Astrocyte of the cerebellum (primary cell): ENCODE data around the gene CETP.
"Not testable (repeated sequence)": the region's sequence is repeated elsewhere in the genome, so short reads cannot be mapped to it uniquely, and the experiment has no call there.

ENCODE experiments used
- DNase-seq: peaks from one replicate; pipeline ENCODE4 v3.0.0-alpha.2; 2011; ENCODE audit warnings: low read depth
- H3K4me3 ChIP-seq: 2 replicates; pipeline ENCODE4 v1.5.1; 2011; ENCODE audit warnings: mild to moderate bottlenecking, low read depth, low read length, moderate library complexity
- in situ Hi-C: cut with HindIII; loops from 2 replicates; pipeline ENCODE4 v1.10.0; 2017; ENCODE audit warnings: low sequenced_read_pairs
- TF ChIP-seq, protein P1 (sequence below): IDR thresholded peaks from 2 replicates; pipeline ENCODE4 v1.5.1; 2012; ENCODE audit warnings: low read length, low read depth, moderate library complexity, mild to moderate bottlenecking; ENCODE audit errors: missing control alignments

CETP gene

DNA sequence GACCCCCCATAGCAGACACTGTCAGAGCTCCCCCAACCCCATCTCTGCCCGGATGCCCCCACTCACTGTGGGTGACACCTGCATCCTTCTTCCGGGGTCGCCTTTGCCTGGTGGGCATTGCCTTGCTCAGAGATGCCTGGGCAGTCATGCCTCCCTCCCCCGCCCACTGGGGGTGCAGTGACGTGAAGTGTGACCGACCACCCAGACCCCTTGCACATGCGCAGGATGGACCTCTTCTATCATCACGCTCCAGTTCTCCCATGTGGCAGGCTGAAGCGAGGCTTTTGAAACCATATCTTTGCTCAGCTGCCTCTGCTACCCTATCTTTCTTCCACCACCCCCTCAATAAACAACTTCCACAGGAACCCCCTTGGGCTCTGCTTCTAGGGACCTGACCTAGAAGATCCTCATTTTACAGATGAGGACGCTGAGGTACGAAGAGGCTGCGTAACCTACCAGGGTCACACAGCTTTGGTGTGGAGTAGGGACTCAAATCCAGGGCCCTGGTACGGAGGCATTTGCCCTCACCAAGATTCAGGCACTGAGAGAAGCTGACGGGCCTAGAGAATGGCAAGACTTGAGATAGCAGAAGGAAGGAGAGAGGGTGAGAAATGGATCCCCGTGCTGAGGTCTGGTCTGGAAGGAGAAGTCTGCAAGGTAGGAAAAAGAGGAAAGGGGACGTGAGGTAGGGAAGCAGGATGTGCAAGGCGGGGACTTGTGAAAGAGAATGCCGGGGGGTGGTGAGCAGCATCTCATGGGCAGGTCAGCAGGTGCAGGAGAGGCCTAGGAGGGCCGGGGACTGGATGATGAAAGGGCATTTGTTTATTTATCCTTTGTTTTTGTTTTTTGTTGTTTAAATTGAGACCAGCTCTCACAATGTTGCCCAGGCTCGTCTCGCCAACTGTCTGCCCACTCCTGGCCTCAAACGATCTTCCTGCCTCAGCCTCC lies 42.0 kb downstream of the CETP start:
- no peak overlapping the region for H3K4me3 ChIP-seq
- in situ Hi-C loops = no loop called here
- TF ChIP-seq, protein P1, sequence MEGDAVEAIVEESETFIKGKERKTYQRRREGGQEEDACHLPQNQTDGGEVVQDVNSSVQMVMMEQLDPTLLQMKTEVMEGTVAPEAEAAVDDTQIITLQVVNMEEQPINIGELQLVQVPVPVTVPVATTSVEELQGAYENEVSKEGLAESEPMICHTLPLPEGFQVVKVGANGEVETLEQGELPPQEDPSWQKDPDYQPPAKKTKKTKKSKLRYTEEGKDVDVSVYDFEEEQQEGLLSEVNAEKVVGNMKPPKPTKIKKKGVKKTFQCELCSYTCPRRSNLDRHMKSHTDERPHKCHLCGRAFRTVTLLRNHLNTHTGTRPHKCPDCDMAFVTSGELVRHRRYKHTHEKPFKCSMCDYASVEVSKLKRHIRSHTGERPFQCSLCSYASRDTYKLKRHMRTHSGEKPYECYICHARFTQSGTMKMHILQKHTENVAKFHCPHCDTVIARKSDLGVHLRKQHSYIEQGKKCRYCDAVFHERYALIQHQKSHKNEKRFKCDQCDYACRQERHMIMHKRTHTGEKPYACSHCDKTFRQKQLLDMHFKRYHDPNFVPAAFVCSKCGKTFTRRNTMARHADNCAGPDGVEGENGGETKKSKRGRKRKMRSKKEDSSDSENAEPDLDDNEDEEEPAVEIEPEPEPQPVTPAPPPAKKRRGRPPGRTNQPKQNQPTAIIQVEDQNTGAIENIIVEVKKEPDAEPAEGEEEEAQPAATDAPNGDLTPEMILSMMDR = no peak
- DNase-seq = no peak

DNA sequence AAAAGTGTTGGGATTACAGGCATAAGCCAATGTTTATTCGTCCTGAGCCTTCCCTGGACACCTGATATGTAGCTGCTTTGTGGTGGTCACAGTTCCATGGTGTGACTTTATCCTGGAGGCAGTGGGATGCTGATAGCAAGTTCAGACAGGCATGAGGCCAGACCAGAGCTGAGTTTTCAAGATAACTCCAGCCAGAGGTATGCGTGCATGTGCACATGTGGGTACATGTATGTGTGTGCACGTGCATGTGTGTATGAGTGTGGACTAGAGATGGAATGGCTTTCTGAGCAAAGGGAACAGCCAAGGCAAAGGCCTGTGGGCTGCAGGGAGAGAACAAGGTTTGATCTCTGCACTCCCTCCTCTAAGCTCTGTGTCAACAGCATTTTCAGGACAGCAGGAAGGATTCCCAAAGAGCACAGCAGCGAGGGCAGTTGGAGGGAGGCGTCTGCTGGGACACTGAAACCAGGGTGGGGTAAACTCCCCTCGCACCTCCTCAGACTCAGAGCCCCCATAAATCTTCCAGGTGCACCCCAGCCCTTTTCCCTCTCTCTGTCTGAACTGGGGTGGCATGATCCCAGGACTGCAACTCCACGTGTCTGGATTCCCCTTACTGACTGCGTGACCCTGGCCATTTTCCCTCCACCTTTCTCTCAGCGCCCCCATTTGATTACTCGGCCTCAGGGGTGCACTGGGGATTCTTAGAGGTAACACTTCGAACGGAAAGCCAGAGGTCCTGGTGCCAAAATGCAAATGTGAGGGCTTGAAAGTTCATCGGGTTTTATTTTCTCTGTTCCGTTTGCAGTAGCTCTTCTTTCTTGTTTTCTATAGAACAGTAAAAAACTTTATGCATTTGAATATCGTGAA lies 42.9 kb downstream of the CETP start:
- DNase-seq = no peak
- no peak overlapping the region for H3K4me3 ChIP-seq
- TF ChIP-seq, protein P1 = no peak
- in situ Hi-C loops = no loop called here

DNA sequence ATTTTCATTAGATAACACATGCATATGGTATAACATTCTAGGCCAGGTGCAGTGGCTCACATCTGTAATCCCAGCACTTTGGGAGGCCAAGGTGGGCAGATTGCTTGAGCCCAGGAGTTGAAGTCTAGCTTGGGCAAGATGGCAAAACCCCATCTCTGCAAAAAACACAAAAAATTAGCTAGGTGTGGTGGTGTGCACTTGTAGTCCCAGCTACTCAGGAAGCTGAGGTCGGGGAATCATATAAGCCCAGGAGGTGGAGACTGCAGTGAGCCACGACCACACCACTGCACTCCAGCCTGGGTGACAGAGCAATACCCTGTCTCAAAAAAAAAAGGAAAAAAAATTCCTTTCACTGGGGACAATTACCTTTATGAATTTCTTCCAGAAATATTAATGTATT lies 43.8 kb downstream of the CETP start:
- in situ Hi-C loops, H3K4me3 ChIP-seq, DNase-seq: not testable (repeated sequence)

DNA sequence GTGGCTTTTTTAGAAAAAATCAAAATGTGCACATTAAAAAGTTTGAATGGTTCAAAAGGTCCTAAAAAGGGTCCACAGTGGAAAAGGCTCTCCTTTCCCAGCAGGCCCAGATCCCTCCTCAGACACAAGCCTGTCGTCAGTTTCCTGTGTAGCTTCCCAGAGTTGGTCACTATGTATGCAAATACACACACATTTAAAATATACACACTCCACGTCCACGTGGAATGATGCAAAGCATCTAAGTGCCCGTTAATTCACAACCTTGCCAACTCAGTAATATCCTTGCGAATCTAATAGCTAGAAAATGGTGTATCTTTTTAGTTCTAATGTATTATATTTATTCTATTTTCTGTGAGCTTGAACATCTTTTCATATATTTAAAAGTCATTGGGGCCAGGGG lies 45.3 kb downstream of the CETP start:
- no peak for DNase-seq
- in situ Hi-C loops = no loop called here
- H3K4me3 ChIP-seq = no peak overlapping the region
- TF ChIP-seq, protein P1 = no peak

DNA sequence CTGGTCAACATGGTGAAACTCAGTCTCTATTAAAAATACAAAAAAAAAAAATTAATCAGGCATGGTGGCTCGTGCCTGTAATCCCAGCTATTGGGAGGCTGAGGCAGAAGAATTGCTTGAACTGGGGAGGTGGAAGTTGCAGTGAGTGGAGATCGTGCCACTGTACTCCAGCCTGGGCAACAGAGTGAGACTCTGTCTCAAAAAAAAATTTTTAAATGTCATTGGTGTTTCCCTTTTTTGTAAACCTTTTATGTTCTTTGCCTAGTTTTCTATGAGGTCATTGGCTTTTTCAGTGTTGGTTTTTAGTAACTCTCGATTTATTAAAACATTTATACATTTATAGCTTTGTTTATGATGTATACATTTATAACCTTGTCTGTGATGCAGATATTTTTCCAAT lies 45.8 kb downstream of the CETP start:
- DNase-seq = no peak
- TF ChIP-seq, protein P1 = no peak
- no peak overlapping the region for H3K4me3 ChIP-seq
- in situ Hi-C loops = no loop called here

DNA sequence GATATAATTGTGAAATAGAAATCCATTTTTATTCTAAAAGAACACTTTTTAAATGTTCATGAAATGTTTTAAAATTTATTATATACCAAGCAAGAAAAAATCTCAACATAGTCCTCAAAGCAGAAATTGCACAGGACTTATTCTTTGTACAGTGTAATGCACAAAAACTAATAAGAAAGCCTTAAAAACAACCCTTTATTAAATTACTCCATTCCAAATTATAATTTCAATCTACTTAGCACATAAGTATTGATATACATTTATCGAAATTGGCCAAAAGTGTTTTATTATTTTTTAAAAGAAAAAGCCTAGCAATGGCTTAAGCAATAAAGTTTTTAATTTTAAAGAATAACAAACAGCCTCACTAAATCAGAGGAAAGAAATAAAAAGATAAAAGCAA lies 46.7 kb downstream of the CETP start:
- TF ChIP-seq, protein P1 = no peak
- DNase-seq = no peak
- in situ Hi-C loops = no loop called here
- no peak overlapping the region for H3K4me3 ChIP-seq
